IMR-90 (cell line): Measurements from ENCODE around the gene RAD1. TPM values are rescaled to one million over a fixed set of nuclear protein-coding genes. Genes with fewer than 3 reads are reported as not detected.
A peak's percentile ranks its signal among the peaks of the same experiment; 100 is the strongest.

Source experiments
- ATAC-seq: fragments of 200-7000 bp; cut with Tn5 transposase; 2 replicates; pipeline ENCODE4 v1.9.1; 2020; ENCODE audit warnings: low read depth, mild to moderate bottlenecking, moderate library complexity
- BruUV-seq: library from RNA; stranded (reverse); fragments of 400-500 nt; replicated peaks from 2 replicates; lab custom pipeline; 2021; lab: Mats Ljungman, UMichigan
- CTCF ChIA-PET: fragments of 300-600 bp; formaldehyde crosslinking; extraction: SDS; loops from one replicate; lab custom pipeline; 2021; ENCODE audit warnings: antibody characterized with exemption; lab: Yijun Ruan, JAX
- POLR2A ChIA-PET: fragments of 300-600 bp; sonication (Branson Sonifier 250); formaldehyde crosslinking; loops from one replicate; lab custom pipeline; 2022; ENCODE audit warnings: antibody characterized with exemption; ENCODE audit not compliant: unreplicated experiment; lab: Charles Lee
- DNase-seq: peaks from one replicate; pipeline ENCODE4 v3.0.0; 2013
- H2AFZ ChIP-seq: replicated peaks from 2 replicates; pipeline ENCODE3; 2013; ENCODE audit warnings: low read length, mild to moderate bottlenecking; ENCODE audit not compliant: poor library complexity
- H2AK5ac ChIP-seq: 2 replicates; pipeline ENCODE4 v1.6.1; 2013; ENCODE audit warnings: low read depth, low read length, inconsistent platforms
- H2AK9ac ChIP-seq: replicated peaks from 2 replicates; pipeline ENCODE3; 2013; ENCODE audit warnings: mild to moderate bottlenecking, low read depth, low read length, moderate library complexity; ENCODE audit not compliant: poor library complexity
- H2BK120ac ChIP-seq: 2 replicates; pipeline ENCODE4 v1.6.1; 2013; ENCODE audit warnings: low read depth, low read length, inconsistent platforms
- H2BK15ac ChIP-seq: 3 replicates; pipeline ENCODE4 v1.6.1; 2013; ENCODE audit warnings: low read depth, low read length, inconsistent platforms
- H2BK20ac ChIP-seq: 2 replicates; pipeline ENCODE4 v1.6.1; 2013; ENCODE audit warnings: low read depth, mild to moderate bottlenecking, inconsistent platforms, low read length, moderate library complexity
- H2BK5ac ChIP-seq: 2 replicates; pipeline ENCODE4 v1.6.1; 2013; ENCODE audit warnings: mild to moderate bottlenecking, low read depth, low read length, inconsistent platforms; ENCODE audit not compliant: poor library complexity, severe bottlenecking
- H3K14ac ChIP-seq: replicated peaks from 2 replicates; pipeline ENCODE4 v1.6.1; 2013; ENCODE audit warnings: low read depth, low read length, inconsistent platforms
- H3K18ac ChIP-seq: 2 replicates; pipeline ENCODE4 v1.6.1; 2013; ENCODE audit warnings: low read depth, low read length, control low read depth
- H3K23ac ChIP-seq: 2 replicates; pipeline ENCODE4 v1.6.1; 2013; ENCODE audit warnings: low read depth, low read length, inconsistent platforms
- H3K27ac ChIP-seq: 2 replicates; pipeline ENCODE4 v1.5.1; 2013; ENCODE audit warnings: mild to moderate bottlenecking, control low read depth, low read length; ENCODE audit not compliant: insufficient read depth
- H3K27me3 ChIP-seq: 2 replicates; pipeline ENCODE4 v1.6.1; 2013; ENCODE audit warnings: low read length; ENCODE audit not compliant: control insufficient read depth, insufficient read depth
- H3K36me3 ChIP-seq: 2 replicates; pipeline ENCODE4 v1.6.1; 2013; ENCODE audit warnings: low read length, mixed read lengths; ENCODE audit not compliant: control insufficient read depth, insufficient read depth
- H3K4ac ChIP-seq: 2 replicates; pipeline ENCODE4 v1.6.1; 2013; ENCODE audit warnings: low read depth, low read length, inconsistent platforms
- H3K4me1 ChIP-seq: 2 replicates; pipeline ENCODE4 v1.6.1; 2013; ENCODE audit warnings: low read length, mixed read lengths; ENCODE audit not compliant: control insufficient read depth, insufficient read depth
- H3K4me2 ChIP-seq: 2 replicates; pipeline ENCODE4 v1.6.1; 2013; ENCODE audit warnings: low read depth, mild to moderate bottlenecking, control low read depth, low read length, moderate library complexity
- H3K4me3 ChIP-seq: 2 replicates; pipeline ENCODE4 v1.5.1; 2013; ENCODE audit warnings: low read depth, mild to moderate bottlenecking, control low read depth, low read length, moderate library complexity; ENCODE audit not compliant: insufficient read depth
- H3K56ac ChIP-seq: 2 replicates; pipeline ENCODE4 v1.6.1; 2013; ENCODE audit warnings: low read length, inconsistent platforms; ENCODE audit not compliant: insufficient read depth; ENCODE audit errors: extremely low read depth
- H3K79me1 ChIP-seq, 2 experiments: 2 replicates each; pipeline ENCODE4 v1.6.1; 2013; ENCODE audit warnings: low read length in 2 of 2, inconsistent platforms in 1 of 2, low read depth in 1 of 2
- H3K9ac ChIP-seq: 2 replicates; pipeline ENCODE4 v1.6.1; 2013; ENCODE audit warnings: low read depth, low read length, control low read depth
- H3K9me1 ChIP-seq: 2 replicates; pipeline ENCODE4 v1.6.1; 2013; ENCODE audit warnings: low read length, inconsistent platforms; ENCODE audit not compliant: insufficient read depth
- H3K9me3 ChIP-seq: 2 replicates; pipeline ENCODE4 v1.6.1; 2013; ENCODE audit warnings: low read length; ENCODE audit not compliant: control insufficient read depth, insufficient read depth
- H4K20me1 ChIP-seq: 2 replicates; pipeline ENCODE4 v1.6.1; 2013; ENCODE audit warnings: low read length, inconsistent platforms; ENCODE audit not compliant: insufficient read depth
- H4K5ac ChIP-seq: 2 replicates; pipeline ENCODE4 v1.6.1; 2013; ENCODE audit warnings: mild to moderate bottlenecking, low read depth, low read length, control low read depth
- H4K8ac ChIP-seq, 2 experiments: 2 replicates each; pipeline ENCODE4 v1.6.1; 2013; ENCODE audit warnings: low read depth in 2 of 2, low read length in 2 of 2, control low read depth in 1 of 2, inconsistent platforms in 1 of 2
- H4K91ac ChIP-seq: 2 replicates; pipeline ENCODE4 v1.6.1; 2013; ENCODE audit warnings: low read depth, low read length, inconsistent platforms; ENCODE audit not compliant: insufficient read depth
- BHLHE40 ChIP-seq: fragments of 150-350 bp; IDR thresholded peaks from 2 replicates; pipeline ENCODE4 v1.6.1; 2016; ENCODE audit warnings: mild to moderate bottlenecking, low read depth, low read length
- NFE2L2 ChIP-seq: fragments of 150-350 bp; IDR thresholded peaks from 2 replicates; pipeline ENCODE4 v1.6.1; 2016; ENCODE audit warnings: low read depth, mild to moderate bottlenecking, low read length
- POLR2A ChIP-seq: IDR thresholded peaks from 2 replicates; pipeline ENCODE4 v1.6.1; 2012; ENCODE audit warnings: mild to moderate bottlenecking, low read depth, low read length
- WGBS, 2 experiments: methylation state at CpG; one replicate each; pipeline versions ENCODE4 v1.1.5 to v1.1.7; 2013; ENCODE audit warnings: missing lambda C conversion rate in 2 of 2; ENCODE audit not compliant: insufficient read length in 1 of 2; ENCODE audit errors: extremely low coverage in 2 of 2; 5-methylcytosine and 5-hydroxymethylcytosine counted together
- dilution Hi-C: fragments of 300-500 bp; cut with HindIII; formaldehyde crosslinking; loops from one replicate; pipeline ENCODE4 v1.14.3; 2018; ENCODE audit warnings: low sequenced_read_pairs; ENCODE audit not compliant: unreplicated experiment
- in situ Hi-C: fragments of 300-500 bp; cut with MboI; formaldehyde crosslinking; loops from 3 replicates; pipeline ENCODE4 v1.14.3; 2019; ENCODE audit warnings: low sequenced_read_pairs, inconsistent platforms, mixed read lengths
- intact Hi-C: fragments of 100-400 bp; cut with micrococcal nuclease; formaldehyde crosslinking; loops from 2 replicates; pipeline ENCODE4 v1.10.0; 2022
- polyA plus RNA-seq, 3 experiments: library from polyadenylated mRNA; depleted of rRNA; stranded (reverse); fragments of >200 nt; gene quantifications; 2 replicates each; pipeline ENCODE4 v1.2.3, GENCODE V29; 2012; ENCODE audit warnings: low replicate concordance in 1 of 3
- total RNA-seq: library from RNA; depleted of rRNA; stranded (reverse); fragments of >200 nt; gene quantifications from 2 replicates; pipeline ENCODE4 v1.2.3, GENCODE V29; 2012

RAD1 gene
- total and polyA plus RNA-seq, 2 of the 4 experiments (the other 2 are of a cell fraction): 18.5 to 21.5 TPM

DNA sequence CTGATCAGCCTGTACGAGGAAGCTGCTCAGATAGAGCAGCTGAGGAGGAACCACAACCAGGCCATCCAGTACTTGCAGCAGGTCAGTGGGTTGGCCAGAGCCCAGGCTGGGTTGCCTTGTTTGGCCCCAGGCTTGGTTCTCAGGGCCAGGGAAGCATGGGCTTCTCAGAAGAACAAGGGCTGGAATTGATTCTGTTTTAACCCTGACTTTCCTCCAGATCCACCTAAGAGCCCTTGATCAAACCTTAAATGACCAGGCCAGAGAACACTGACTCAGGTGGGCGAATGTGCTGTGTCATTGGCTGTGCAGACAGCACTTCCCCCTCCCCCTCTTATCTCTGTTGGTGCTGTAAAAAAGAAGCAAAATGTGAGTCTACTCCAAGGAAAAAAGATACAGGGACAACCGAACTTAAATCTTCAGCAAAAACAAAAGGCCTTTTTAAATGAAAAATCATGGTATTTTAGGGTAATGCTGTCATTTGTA lies 48.3 kb downstream of the RAD1 start:
- H3K36me3 ChIP-seq: no peaks in the 10 kb centered on the region
- no peak overlapping the region for H4K5ac ChIP-seq
- ATAC-seq (no peak), DNase-seq (no peak)
- H3K23ac ChIP-seq: no peak overlapping the region
- H3K56ac ChIP-seq: no peak overlapping the region
- H2AK5ac ChIP-seq: no peak overlapping the region
- no peak overlapping the region for H2BK5ac ChIP-seq
- no peak overlapping the region for H3K4me2 ChIP-seq
- H4K20me1 ChIP-seq: no peaks in the 10 kb centered on the region
- no peak overlapping the region for H4K91ac ChIP-seq
- H2BK20ac ChIP-seq: no peak overlapping the region
- in situ Hi-C loops (no loop called here), intact Hi-C loops (no loop called here), dilution Hi-C loops (no loop called here)
- H2AFZ ChIP-seq: peak overlapping the region; percentile 49
- H3K79me1 ChIP-seq: no peaks in the 10 kb centered on the region
- TF ChIP-seq BHLHE40 (no peak), POLR2A (no peak), NFE2L2 (peak; percentile 5; the same call in 1 of the 2 replicates)
- POLR2A ChIA-PET: no interaction called here
- CTCF ChIA-PET: no interaction called here
- no peak overlapping the region for H2AK9ac ChIP-seq
- H3K18ac ChIP-seq: no peak overlapping the region
- H4K8ac ChIP-seq: no peak overlapping the region
- no TSS peak for BruUV-seq
- H3K14ac ChIP-seq: peak overlapping the region; percentile 19; the same call in 1 of the 2 replicates
- H3K27me3 ChIP-seq: no peaks in the 10 kb centered on the region; the same call in 1 of the 2 replicates
- no peak overlapping the region for H2BK120ac ChIP-seq
- no peaks in the 10 kb centered on the region for H3K9me1 ChIP-seq
- H3K4me1 ChIP-seq: no peaks in the 10 kb centered on the region
- H3K9ac ChIP-seq: no peak overlapping the region
- H3K27ac ChIP-seq: no peak overlapping the region
- no peak overlapping the region for H3K4me3 ChIP-seq
- no peak overlapping the region for H2BK15ac ChIP-seq
- 85% methylated on average over 1 of the region's 3 CpGs; no CpG with 5 or more reads in 1 of the 2 experiments for WGBS, 2 experiments
- H3K9me3 ChIP-seq: no peaks in the 10 kb centered on the region
- H3K4ac ChIP-seq: no peak overlapping the region
